ENCODE results near the gene MDGA2. TPM values are rescaled to one million over a fixed set of nuclear protein-coding genes. Genes with fewer than 3 reads are reported as not detected.

The MDGA2 gene
- total and polyA plus RNA-seq, 2 of the 4 experiments (the other 2 are of a cell fraction): 0.02 TPM; not detected in 1

DNA sequence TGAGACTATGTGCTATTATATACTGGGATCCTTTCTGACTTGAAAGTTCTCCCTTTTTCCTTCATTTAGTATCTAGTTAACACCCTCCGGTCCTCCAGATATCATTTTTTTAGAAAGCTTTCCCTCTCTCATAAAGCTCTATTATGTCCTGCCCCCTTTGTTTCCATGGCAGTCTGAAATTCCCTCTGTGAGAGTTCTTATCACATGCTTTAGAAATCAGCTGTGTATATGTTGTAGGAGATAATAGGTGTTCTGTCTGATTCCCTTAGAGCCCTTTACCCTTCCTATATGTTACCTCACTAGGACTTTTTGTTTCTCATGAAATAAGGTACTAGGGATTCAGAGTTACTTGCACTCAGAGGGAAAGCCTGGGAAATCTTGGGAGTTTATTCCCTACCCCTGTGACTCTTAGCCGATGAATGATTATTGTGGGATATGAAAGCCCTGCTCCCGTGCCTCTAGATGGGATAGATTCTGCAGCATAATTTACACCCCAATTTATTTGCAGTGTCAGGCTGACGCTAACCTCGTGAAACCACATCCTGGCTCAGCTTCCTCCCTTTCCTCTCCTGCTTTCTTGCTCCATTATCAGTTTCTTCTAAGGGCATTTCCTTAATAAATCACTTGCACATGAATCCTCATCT lies 448.4 kb downstream of the MDGA2 start:
- Histone ChIP-seq H4K20me1 (ENCODE audit: insufficient read depth, low read length) (no peaks in the 10 kb centered on the region), H3K79me1 (ENCODE audit: low read depth in 1 of 2, low read length in 2 of 2) (no peaks in the 10 kb centered on the region), H3K23ac (ENCODE audit: low read depth, low read length) (no peak overlapping the region), H4K8ac (ENCODE audit: low read depth in 2 of 2, low read length in 2 of 2) (no peak overlapping the region), H4K91ac (ENCODE audit: insufficient read depth, low read depth, low read length) (no peak overlapping the region), H3K4me3 (ENCODE audit: insufficient read depth, low read depth, low read length) (no peak overlapping the region), H2BK15ac (ENCODE audit: low read depth, low read length) (no peak overlapping the region), H3K27me3 (ENCODE audit: control insufficient read depth, insufficient read depth, low read length) (no peaks in the 10 kb centered on the region), H3K56ac (ENCODE audit: extremely low read depth, insufficient read depth, low read length) (no peak overlapping the region), H3K27ac (ENCODE audit: insufficient read depth, low read length) (no peak overlapping the region), H3K9me1 (ENCODE audit: insufficient read depth, low read length) (no peaks in the 10 kb centered on the region), H3K14ac (replicated peaks; ENCODE audit: low read depth, low read length) (no peak overlapping the region), H2AK5ac (ENCODE audit: low read depth, low read length) (no peak overlapping the region), H2AFZ (replicated peaks; ENCODE audit: low read length, poor library complexity) (no peak overlapping the region), H3K9ac (ENCODE audit: low read depth, low read length) (no peak overlapping the region), H2BK5ac (ENCODE audit: low read depth, low read length, poor library complexity, severe bottlenecking) (no peak overlapping the region), H2BK20ac (ENCODE audit: low read depth, low read length) (no peak overlapping the region), H3K18ac (ENCODE audit: low read depth, low read length) (no peak overlapping the region), H2AK9ac (replicated peaks; ENCODE audit: low read depth, low read length, poor library complexity) (no peak overlapping the region), H2BK120ac (ENCODE audit: low read depth, low read length) (no peak overlapping the region), H3K4ac (ENCODE audit: low read depth, low read length) (no peak overlapping the region), H4K5ac (ENCODE audit: low read depth, low read length) (no peak overlapping the region), H3K36me3 (ENCODE audit: control insufficient read depth, insufficient read depth, low read length) (no peaks in the 10 kb centered on the region), H3K9me3 (ENCODE audit: control insufficient read depth, insufficient read depth, low read length) (peaks cover 3% of the 10 kb centered on the region; the same call in 1 of the 2 replicates), H3K4me2 (ENCODE audit: low read depth, low read length) (no peak overlapping the region), H3K4me1 (ENCODE audit: control insufficient read depth, insufficient read depth, low read length) (no peaks in the 10 kb centered on the region)
- ChIA-PET POLR2A (ENCODE audit: unreplicated experiment) (no interaction called here), CTCF (no interaction called here)
- no peak for ATAC-seq (ENCODE audit: low read depth)
- intact Hi-C loops (cut with micrococcal nuclease): no loop called here
- in situ Hi-C loops (cut with MboI; ENCODE audit: low sequenced_read_pairs): no loop called here
- dilution Hi-C loops (cut with HindIII; ENCODE audit: low sequenced_read_pairs, unreplicated experiment): no loop called here
- DNase-seq: no peak
- TF ChIP-seq CEBPB (IDR thresholded peaks at IDR 0.05; ENCODE audit: low read depth, low read length) (no peak), SMC3 (IDR thresholded peaks at IDR 0.05; ENCODE audit: low read depth, low read length) (no peak), NFE2L2 (IDR thresholded peaks at IDR 0.05; ENCODE audit: low read depth, low read length) (no peak), ELK1 (IDR thresholded peaks at IDR 0.05; ENCODE audit: borderline replicate concordance, low read depth, low read length) (no peak), FOS (IDR thresholded peaks at IDR 0.05; ENCODE audit: low read depth, low read length) (no peak), USF2 (IDR thresholded peaks at IDR 0.05; ENCODE audit: low read depth, low read length) (no peak), POLR2A (IDR thresholded peaks at IDR 0.05; ENCODE audit: low read depth, low read length) (no peak), RFX5 (IDR thresholded peaks at IDR 0.05; ENCODE audit: low read depth, low read length) (no peak), RCOR1 (IDR thresholded peaks at IDR 0.05; ENCODE audit: insufficient replicate concordance, low read length) (no peak), CHD1 (IDR thresholded peaks at IDR 0.05; ENCODE audit: low read depth, low read length) (no peak), MXI1 (IDR thresholded peaks at IDR 0.05; ENCODE audit: borderline replicate concordance, low read depth, low read length) (no peak), BHLHE40 (IDR thresholded peaks at IDR 0.05; ENCODE audit: low read depth, low read length) (no peak), MAFK (IDR thresholded peaks at IDR 0.05; ENCODE audit: low read depth, low read length) (no peak)
- no TSS peak for BruUV-seq (replicated peaks)
- WGBS, 2 experiments (ENCODE audit: extremely low coverage in 2 of 2, insufficient read length in 1 of 2): no CpG with 5 or more reads among the region's 5 CpGs

Measured in IMR-90 (cell line).